ENCODE data around the gene GUCY1A2. TPM values are rescaled to one million over a fixed set of nuclear protein-coding genes. Genes with fewer than 3 reads are reported as not detected.
A peak's percentile ranks its signal among the peaks of the same experiment; 100 is the strongest.

Gene GUCY1A2
- total RNA-seq, 1 experiment from 2014 or later: 0.55 TPM

- TF ChIP-seq, protein P1, sequence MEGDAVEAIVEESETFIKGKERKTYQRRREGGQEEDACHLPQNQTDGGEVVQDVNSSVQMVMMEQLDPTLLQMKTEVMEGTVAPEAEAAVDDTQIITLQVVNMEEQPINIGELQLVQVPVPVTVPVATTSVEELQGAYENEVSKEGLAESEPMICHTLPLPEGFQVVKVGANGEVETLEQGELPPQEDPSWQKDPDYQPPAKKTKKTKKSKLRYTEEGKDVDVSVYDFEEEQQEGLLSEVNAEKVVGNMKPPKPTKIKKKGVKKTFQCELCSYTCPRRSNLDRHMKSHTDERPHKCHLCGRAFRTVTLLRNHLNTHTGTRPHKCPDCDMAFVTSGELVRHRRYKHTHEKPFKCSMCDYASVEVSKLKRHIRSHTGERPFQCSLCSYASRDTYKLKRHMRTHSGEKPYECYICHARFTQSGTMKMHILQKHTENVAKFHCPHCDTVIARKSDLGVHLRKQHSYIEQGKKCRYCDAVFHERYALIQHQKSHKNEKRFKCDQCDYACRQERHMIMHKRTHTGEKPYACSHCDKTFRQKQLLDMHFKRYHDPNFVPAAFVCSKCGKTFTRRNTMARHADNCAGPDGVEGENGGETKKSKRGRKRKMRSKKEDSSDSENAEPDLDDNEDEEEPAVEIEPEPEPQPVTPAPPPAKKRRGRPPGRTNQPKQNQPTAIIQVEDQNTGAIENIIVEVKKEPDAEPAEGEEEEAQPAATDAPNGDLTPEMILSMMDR (conservative IDR thresholded peaks at IDR 0.05): no peak
- Histone ChIP-seq H3K27me3 (ENCODE audit: insufficient read depth, low read length) (no peaks in the 10 kb centered on the region), H3K18ac (ENCODE audit: insufficient read length, low read depth, low read length) (no peak overlapping the region), H2AFZ (ENCODE audit: low read length) (no peak overlapping the region), H4K8ac (replicated peaks; ENCODE audit: insufficient read length, low read depth, low read length) (no peak overlapping the region), H3K79me2 (ENCODE audit: insufficient read depth, low read length) (no peaks in the 10 kb centered on the region; the same call in 1 of the 2 replicates), H4K91ac (ENCODE audit: insufficient read length, low read depth, low read length) (no peak overlapping the region), H2BK15ac (ENCODE audit: low read depth, low read length) (no peak overlapping the region), H4K20me1 (ENCODE audit: control insufficient read depth, insufficient read depth, insufficient read length) (no peaks in the 10 kb centered on the region), H3K4me2 (ENCODE audit: insufficient read depth, insufficient read length, low read length) (no peak overlapping the region), H3K79me1 (ENCODE audit: insufficient read depth, low read depth, low read length, poor library complexity, severe bottlenecking) (no peaks in the 10 kb centered on the region), H2BK20ac (ENCODE audit: low read depth, low read length, poor library complexity, severe bottlenecking) (no peak overlapping the region), H3K23me2 (ENCODE audit: insufficient read length, low read depth, low read length, poor library complexity, severe bottlenecking) (no peaks in the 10 kb centered on the region), H3K9ac (ENCODE audit: extremely low read depth, insufficient read length, low read length) (no peak overlapping the region), H3T11ph (ENCODE audit: low read length) (no peak overlapping the region), H3K56ac (ENCODE audit: insufficient read length, low read depth, low read length) (no peak overlapping the region), H3K4me1 (ENCODE audit: insufficient read depth, low read length) (peaks cover 11% of the 10 kb centered on the region; the same call in 1 of the 2 replicates), H2BK12ac (ENCODE audit: insufficient read length, low read depth, low read length) (no peak overlapping the region), H3K9me3 (ENCODE audit: control insufficient read depth, low read depth, low read length) (no peaks in the 10 kb centered on the region), H2AK5ac (ENCODE audit: insufficient read length, low read length) (no peak overlapping the region), H3K14ac (ENCODE audit: insufficient read depth, low read length) (no peak overlapping the region), H3K4ac (ENCODE audit: low read depth, low read length) (no peak overlapping the region), H2BK5ac (ENCODE audit: insufficient read length, low read length) (no peak overlapping the region), H2BK120ac (ENCODE audit: low read depth, low read length, poor library complexity, severe bottlenecking) (no peak overlapping the region), H4K5ac (ENCODE audit: insufficient read length, low read depth, low read length) (no peak overlapping the region), H3K27ac (ENCODE audit: insufficient read length, low read depth, low read length) (no peak overlapping the region), H3K23ac (ENCODE audit: insufficient read length, low read depth, low read length) (no peak overlapping the region)
- Mint-ChIP-seq H3K36me3 (ENCODE audit: insufficient read depth in 1 of 3, low read depth in 3 of 3) (peaks cover 3 to 6% (median 4%) of the 10 kb centered on the region in 3 experiments; a peak in 4 of 7 replicates), H3K4me3 (peak overlapping the region in 1 of 2 experiments; percentile 36; a peak in 2 of 5 replicates), H3K27me3 (ENCODE audit: low read depth) (no peaks in the 10 kb centered on the region), H3K9me3 (peaks cover 2 to 4% of the 10 kb centered on the region in 2 experiments; a peak in 3 of 5 replicates), H3K27ac (peak overlapping the region in 2 of 3 experiments; percentile 19 to 59; a peak in 4 of 7 replicates), H3K4me1 (peaks cover 57 to 58% of the 10 kb centered on the region in 2 experiments)
- DNase-seq: no peak
- no CpG with 5 or more reads among the region's 1 CpG for WGBS (ENCODE audit: extremely low coverage, insufficient read length, low lambda C conversion rate)
Measured at GRCh38 chr11:106961048-106961447, 57.2 kb downstream of the GUCY1A2 start.

Measured in H9 (cell line).